GM18502 (cell line): ENCODE results near the gene TBCK.

Experiments
- ATAC-seq: cut with Tn5 transposase; IDR thresholded peaks from one replicate; pipeline ENCODE4 v1.9.1; 2021; ENCODE audit warnings: mild to moderate bottlenecking; ENCODE audit not compliant: unreplicated experiment, poor library complexity

TBCK gene

GRCh38 chr4:106315968-106316772 is at the start of gene TBCK, which contains the start of gene AIMP1:
TBCK (minus strand) TSS chr4:106316209; CDS start chr4:106308960, 7,249 bp downstream.
AIMP1 (plus strand) TSS chr4:106316550; CDS start chr4:106325010, 8,460 bp downstream.
- ATAC-seq, result peak; percentile 88

GRCh38 chr4:106365613-106366012 is 49.6 kb upstream of the TBCK start:
- ATAC-seq, result no peak

DNA sequence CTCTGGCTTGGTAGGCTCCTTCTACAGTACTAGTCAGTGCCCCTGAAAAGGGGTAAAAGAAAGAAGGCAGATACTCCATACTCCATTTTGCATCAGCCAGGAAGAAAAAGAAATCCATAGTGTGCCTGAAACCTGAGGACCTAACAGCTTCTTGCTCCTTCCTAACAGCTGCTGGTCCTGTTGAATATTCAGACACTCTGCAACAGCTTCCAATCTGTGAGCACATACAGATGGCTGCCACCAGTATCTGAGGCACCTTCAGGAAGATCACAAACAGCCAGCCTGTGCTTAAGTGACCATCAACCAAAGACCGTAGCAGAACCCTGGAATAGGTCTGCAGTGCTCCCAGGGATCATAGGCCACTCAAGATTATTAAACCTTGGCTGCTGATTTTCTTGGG is 48.3 kb upstream of the TBCK start:
- no peak for ATAC-seq

DNA sequence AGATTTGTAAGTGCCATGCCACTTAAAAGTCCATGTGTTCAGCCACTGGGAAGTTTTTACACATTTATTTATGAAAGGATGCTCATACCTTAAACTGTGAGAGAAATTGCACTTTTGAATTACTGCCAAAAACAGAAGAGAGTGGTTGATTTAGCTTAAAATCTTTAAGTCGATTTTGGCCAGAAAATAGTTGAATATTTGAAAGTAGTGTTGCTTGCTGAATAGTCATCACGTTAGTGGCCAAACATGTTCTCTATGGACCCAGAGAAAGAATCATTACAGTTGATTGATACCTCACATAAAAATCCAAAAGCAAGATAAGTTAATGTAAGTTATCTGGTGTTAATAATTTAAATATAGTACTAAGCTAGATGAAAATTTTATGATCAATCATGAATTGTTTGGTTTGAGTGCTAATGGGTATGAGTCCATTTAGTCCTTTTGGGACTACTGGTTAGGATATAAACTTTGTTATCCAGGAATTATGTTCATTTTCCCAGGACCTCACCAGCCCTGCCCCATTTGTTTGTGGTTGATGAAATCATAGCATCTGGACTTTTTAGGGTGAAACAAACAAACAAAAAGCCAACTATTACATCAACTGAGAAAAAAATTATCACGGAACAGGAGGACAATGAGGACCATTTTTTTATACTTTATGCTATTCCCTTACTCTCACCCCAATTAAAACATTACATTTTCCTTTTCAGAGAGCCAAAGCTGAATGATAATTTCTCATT is 46.2 kb upstream of the TBCK start:
- ATAC-seq, result no peak

GRCh38 chr4:106358899-106359298 is 42.9 kb upstream of the TBCK start:
- ATAC-seq, result no peak

DNA sequence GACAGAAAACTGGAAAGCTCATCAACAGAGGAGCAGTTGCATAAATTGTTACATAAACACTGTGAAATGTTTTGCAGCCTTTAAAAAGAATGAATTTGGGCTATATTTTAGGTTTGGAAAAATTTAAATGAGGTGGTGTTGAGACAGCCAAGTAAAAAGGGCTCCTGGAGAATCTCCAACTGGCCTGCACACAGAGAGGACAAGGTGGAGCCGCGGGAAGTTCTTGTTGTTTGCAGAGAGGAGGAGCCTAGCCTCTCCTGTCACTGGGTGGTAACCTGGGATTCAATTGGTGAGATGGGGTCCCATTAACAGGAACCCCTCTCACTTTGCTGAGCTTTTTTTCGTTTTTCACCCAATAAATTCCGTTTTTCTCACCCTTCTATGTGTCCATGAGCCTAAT is 39.2 kb upstream of the TBCK start:
- ATAC-seq, result no peak

- no peak for ATAC-seq
Measured at GRCh38 chr4:106353786-106354185, 37.8 kb upstream of the TBCK start.

GRCh38 chr4:106351016-106351415 is 35.0 kb upstream of the TBCK start:
- no peak for ATAC-seq

DNA sequence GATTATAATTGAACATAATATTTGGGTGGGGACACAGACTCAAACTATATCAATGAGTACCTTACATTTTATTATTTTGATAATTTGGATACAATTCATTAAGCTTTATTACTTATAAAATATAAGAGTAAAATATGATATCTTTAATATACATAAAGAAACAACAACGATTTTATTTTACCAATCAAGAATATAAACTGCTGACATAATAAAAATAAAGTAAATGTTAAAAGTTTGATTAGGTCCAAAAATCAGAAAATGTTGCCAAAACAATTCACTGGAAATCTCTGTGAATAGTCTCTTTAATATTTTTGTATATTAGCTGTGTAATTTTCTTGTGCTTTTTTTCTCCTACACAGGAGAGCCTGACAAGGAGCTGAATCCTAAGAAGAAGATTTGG is 31.2 kb upstream of the TBCK start:
- no peak for ATAC-seq

GRCh38 chr4:106344647-106344970 is 28.6 kb upstream of the TBCK start:
- no peak for ATAC-seq

- no peak for ATAC-seq
Measured at GRCh38 chr4:106343865-106344646, 28.0 kb upstream of the TBCK start.

DNA sequence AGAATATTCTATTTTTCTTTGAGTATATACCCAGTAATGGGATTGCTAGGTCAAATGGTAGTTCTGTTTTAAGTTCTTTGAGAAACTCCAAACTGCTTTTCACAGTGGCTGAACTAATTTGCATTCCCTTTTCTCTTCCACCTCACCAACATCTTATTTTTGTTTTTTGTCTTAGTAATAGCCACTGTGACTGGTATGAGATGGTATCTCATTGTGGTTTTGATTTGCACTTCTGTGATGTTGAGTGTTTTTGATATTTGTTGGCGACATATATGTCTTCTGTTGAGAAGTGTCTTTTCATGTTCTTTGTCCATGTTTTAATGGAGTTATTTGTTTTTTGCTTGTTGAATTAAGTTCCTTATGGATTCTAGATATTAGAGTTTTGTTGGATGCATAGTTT is 24.8 kb upstream of the TBCK start:
- no peak for ATAC-seq

DNA sequence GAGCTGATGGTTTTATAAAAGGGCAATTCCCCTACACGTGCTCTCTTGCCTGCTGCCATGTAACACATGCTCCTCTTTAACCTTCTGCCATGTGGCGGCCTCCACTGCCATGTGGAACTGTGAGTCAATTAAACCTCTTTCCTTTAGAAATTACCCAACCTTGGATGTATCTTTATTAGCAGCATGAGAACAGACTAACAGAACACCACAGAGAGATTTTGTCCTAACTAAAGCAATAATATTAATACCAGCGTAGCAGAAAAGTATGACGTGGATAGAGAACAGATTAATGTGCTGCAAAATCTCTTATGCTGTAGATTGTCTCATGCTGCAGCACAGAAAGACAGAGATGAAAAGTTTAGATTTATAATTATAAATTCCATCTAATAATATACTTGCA is 23.4 kb upstream of the TBCK start:
- no peak for ATAC-seq

DNA sequence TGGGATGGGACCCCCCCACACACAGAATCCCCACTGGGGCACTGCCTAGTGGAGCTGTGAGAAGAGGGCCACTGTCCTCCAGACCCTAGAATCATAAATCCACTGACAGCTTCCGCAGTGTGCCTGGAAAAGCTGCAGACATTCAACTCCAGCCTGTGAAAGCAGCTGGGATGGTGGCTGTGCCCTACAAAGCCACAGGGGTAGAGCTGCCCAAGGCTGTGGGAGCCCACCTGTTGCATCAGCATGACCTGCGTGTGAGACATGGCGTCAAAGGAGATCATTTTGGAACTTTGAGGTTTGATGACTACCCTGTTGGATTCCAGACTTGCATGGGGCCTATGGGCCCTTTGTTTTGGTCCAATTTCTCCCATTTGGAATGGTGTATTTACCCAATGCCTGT is 22.7 kb upstream of the TBCK start:
- ATAC-seq, result no peak

DNA sequence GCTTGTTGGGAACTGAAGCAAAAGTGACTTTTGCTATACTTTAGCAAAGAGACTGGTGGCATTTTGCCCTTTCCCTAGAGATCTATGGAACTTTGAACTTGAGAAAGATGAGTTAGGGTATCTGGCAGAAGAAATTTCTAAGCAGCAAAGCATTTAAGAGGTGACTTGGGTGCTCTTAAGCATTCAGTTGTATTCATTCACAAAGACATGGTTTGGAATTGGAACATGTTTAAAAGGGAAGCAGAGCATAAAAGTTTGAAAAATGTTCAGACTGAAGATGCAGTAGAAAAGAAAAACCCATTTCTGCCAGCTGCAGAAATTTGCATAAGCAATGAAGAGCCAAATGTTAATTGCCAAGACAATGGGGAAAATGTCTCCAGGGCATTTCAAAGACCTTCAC is 21.9 kb upstream of the TBCK start:
- ATAC-seq, result no peak

DNA sequence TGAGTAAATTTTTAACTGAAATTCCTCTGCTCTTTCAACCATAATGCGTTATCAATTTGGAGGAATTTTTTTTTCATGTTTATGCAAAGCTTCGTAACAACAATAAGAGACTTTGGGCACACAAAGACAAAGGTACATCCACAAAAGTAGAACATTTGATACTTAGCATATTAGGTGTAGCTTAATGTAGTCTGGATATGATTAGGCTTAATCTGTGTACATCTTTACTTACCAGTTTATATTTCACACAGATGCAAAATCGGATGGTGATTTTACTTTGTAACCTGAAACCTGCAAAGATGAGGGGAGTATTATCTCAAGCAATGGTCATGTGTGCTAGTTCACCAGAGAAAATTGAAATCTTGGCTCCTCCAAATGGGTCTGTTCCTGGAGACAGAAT is 20.6 kb upstream of the TBCK start:
- no peak for ATAC-seq

DNA sequence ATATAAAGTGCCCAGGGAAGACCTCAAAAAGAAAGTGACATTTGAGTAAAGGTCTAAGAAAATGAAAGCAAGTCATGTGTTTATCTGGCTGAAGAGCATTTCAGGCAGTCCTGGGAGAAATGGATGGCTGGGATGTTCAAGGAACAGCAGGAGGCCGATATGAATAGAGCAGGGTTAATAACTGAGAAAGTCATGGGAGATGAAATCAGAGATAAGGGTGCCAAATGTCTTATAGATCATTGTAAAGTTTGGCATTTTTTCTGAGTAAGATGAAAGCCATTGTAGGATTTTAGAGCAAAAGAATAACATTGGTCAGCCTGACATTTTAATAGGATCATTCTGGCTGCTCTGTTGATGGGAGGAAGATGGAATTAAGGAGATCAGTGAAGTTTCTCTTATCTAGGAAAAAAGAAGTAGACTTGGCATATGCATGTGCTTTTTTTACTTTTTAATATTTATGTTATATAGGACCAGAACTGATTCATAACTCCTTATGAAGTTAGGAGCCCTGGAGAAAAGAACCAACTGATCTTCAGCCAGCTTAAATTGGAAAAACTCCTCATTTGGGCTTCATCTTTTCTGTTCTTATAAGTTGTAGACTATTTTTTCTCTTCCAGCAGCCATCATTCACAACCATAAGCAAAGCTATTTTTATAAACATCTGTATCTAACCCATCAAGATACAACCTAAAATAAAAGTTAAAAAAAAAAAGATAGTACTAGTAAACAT is 18.9 kb upstream of the TBCK start:
- ATAC-seq, result no peak

DNA sequence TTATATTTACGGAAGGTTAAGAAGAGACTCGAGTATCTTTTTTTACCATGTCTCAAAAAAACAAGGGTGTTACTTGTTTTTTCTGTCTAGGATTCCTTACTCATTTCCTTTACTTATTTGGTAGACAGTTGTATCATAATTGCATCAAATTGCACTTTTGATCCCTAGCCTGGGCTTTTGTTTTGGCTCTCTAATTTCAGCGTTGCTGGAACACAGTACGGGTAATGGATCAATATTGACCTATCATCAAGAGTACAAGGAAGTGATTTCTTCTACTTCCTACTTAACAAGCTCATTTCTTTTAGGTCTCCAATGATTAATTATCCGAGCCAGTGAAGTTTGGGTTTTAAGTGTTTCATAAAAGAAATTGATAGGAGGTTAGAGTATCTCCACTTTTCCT is 17.2 kb upstream of the TBCK start:
- ATAC-seq, result no peak

- peak; percentile 91 for ATAC-seq
Measured at GRCh38 chr4:106329041-106329618, 13.1 kb upstream of the TBCK start.

- no peak for ATAC-seq
Measured at GRCh38 chr4:106325800-106326199, 9.8 kb upstream of the TBCK start.
